Activated CD8-positive, alpha-beta memory T cell treated with anti-CD3 and anti-CD28 coated beads, Interleukin-2, amount 10 ng/mL, durations not matched to agents 7 days and 5 days (primary cell): ENCODE measurements around the gene FNDC3B. TPM values are rescaled to one million over a fixed set of nuclear protein-coding genes. Genes with fewer than 3 reads are reported as not detected.

ENCODE experiments used
- ATAC-seq: fragments of 150-1000 bp; cut with Tn5 transposase; one replicate; pipeline ENCODE4 v1.10.0; 2021; ENCODE audit warnings: moderate library complexity
- CTCF ChIA-PET: fragments of 350-600 bp; sonication (Branson Sonifier 250); formaldehyde crosslinking; loops from one replicate; lab custom pipeline; 2021; ENCODE audit warnings: antibody characterized with exemption; lab: Charles Lee
- DNase-seq: peaks from one replicate; pipeline ENCODE4 v3.0.0-alpha.2; 2020
- H3K27ac Mint-ChIP-seq: one replicate; pipeline ENCODE4 v1.8.0; 2021; ENCODE audit warnings: mild to moderate bottlenecking, mixed read lengths
- H3K27me3 Mint-ChIP-seq: one replicate; pipeline ENCODE4 v1.8.0; 2021; ENCODE audit warnings: mixed read lengths
- H3K36me3 Mint-ChIP-seq: one replicate; pipeline ENCODE4 v1.8.0; 2021; ENCODE audit warnings: mild to moderate bottlenecking, mixed read lengths
- H3K4me1 Mint-ChIP-seq: one replicate; pipeline ENCODE4 v1.8.0; 2021; ENCODE audit warnings: mixed read lengths
- H3K4me3 Mint-ChIP-seq: one replicate; pipeline ENCODE4 v1.8.0; 2021; ENCODE audit warnings: mild to moderate bottlenecking, moderate library complexity, mixed read lengths
- H3K9me3 Mint-ChIP-seq: one replicate; pipeline ENCODE4 v1.8.0; 2022; ENCODE audit warnings: low read depth, mixed read lengths
- total RNA-seq, 2 experiments: library from RNA; stranded (reverse); gene quantifications; one replicate each; pipeline ENCODE4 v1.2.3, GENCODE V29; 2021

The FNDC3B gene
- total RNA-seq, 2 experiments from 2014 or later = 25.4 to 31.1 TPM

GRCh38 chr3:172076212-172076611, 36.8 kb downstream of the FNDC3B start:
- Mint-ChIP-seq H3K27ac (no peak overlapping the region), H3K27me3 (no peaks in the 10 kb centered on the region), H3K36me3 (peaks cover 10% of the 10 kb centered on the region), H3K4me3 (no peak overlapping the region), H3K4me1 (no peaks in the 10 kb centered on the region), H3K9me3 (no peaks in the 10 kb centered on the region)
- CTCF ChIA-PET = interaction anchor here (0.9 kb wide), 1 partner anchor 10 kb away, joined by 3 read pairs; no protein-coding TSS in a partner anchor
- no peak for DNase-seq
- ATAC-seq = no peak

- H3K27me3 Mint-ChIP-seq = no peaks in the 10 kb centered on the region
- H3K4me3 Mint-ChIP-seq = no peak overlapping the region
- CTCF ChIA-PET = no interaction called here
- DNase-seq (no peak), ATAC-seq (no peak)
- no peaks in the 10 kb centered on the region for H3K9me3 Mint-ChIP-seq
- no peaks in the 10 kb centered on the region for H3K4me1 Mint-ChIP-seq
- H3K36me3 Mint-ChIP-seq = peaks cover 10% of the 10 kb centered on the region
- no peak overlapping the region for H3K27ac Mint-ChIP-seq
Observed at GRCh38 chr3:172077197-172077757, 37.9 kb downstream of the FNDC3B start.

GRCh38 chr3:172078244-172078643, 38.9 kb downstream of the FNDC3B start:
- Mint-ChIP-seq H3K4me1 (no peaks in the 10 kb centered on the region), H3K27ac (no peak overlapping the region), H3K36me3 (peaks cover 9% of the 10 kb centered on the region), H3K4me3 (no peak overlapping the region), H3K27me3 (no peaks in the 10 kb centered on the region), H3K9me3 (no peaks in the 10 kb centered on the region)
- CTCF ChIA-PET = no interaction called here
- ATAC-seq (no peak), DNase-seq (no peak)

- peaks cover 4% of the 10 kb centered on the region for H3K36me3 Mint-ChIP-seq
- no peaks in the 10 kb centered on the region for H3K4me1 Mint-ChIP-seq
- H3K27ac Mint-ChIP-seq = no peak overlapping the region
- no peak overlapping the region for H3K4me3 Mint-ChIP-seq
- CTCF ChIA-PET = no interaction called here
- ATAC-seq (no peak), DNase-seq (no peak)
- no peaks in the 10 kb centered on the region for H3K9me3 Mint-ChIP-seq
- no peaks in the 10 kb centered on the region for H3K27me3 Mint-ChIP-seq
Observed at GRCh38 chr3:172078721-172079120, 39.3 kb downstream of the FNDC3B start.

GRCh38 chr3:172079326-172079976, 40.1 kb downstream of the FNDC3B start:
- CTCF ChIA-PET = no interaction called here

GRCh38 chr3:172080503-172080902, 41.1 kb downstream of the FNDC3B start:
- H3K4me1 Mint-ChIP-seq = peaks cover 14% of the 10 kb centered on the region
- DNase-seq (no peak), ATAC-seq (no peak)
- CTCF ChIA-PET = no interaction called here
- H3K9me3 Mint-ChIP-seq = no peaks in the 10 kb centered on the region
- no peak overlapping the region for H3K4me3 Mint-ChIP-seq
- no peak overlapping the region for H3K27ac Mint-ChIP-seq
- peaks cover 10% of the 10 kb centered on the region for H3K36me3 Mint-ChIP-seq
- no peaks in the 10 kb centered on the region for H3K27me3 Mint-ChIP-seq

More at GRCh38 chr3:172079326-172079976, 40.1 kb downstream of the FNDC3B start:
- no peak overlapping the region for H3K27ac Mint-ChIP-seq
- no peak for ATAC-seq
- no peaks in the 10 kb centered on the region for H3K9me3 Mint-ChIP-seq
- H3K27me3 Mint-ChIP-seq = no peaks in the 10 kb centered on the region
- no peak for DNase-seq
- no peak overlapping the region for H3K4me3 Mint-ChIP-seq
- H3K36me3 Mint-ChIP-seq = peaks cover 5% of the 10 kb centered on the region
- H3K4me1 Mint-ChIP-seq = peaks cover 4% of the 10 kb centered on the region

- Mint-ChIP-seq H3K4me1 (peaks cover 22% of the 10 kb centered on the region), H3K4me3 (no peak overlapping the region), H3K27ac (no peak overlapping the region), H3K36me3 (peaks cover 16% of the 10 kb centered on the region), H3K9me3 (no peaks in the 10 kb centered on the region), H3K27me3 (no peaks in the 10 kb centered on the region)
- CTCF ChIA-PET = no interaction called here
- DNase-seq (no peak), ATAC-seq (no peak)
Observed at GRCh38 chr3:172082269-172082668, 42.9 kb downstream of the FNDC3B start.

- H3K4me1 Mint-ChIP-seq = peaks cover 28% of the 10 kb centered on the region
- CTCF ChIA-PET = no interaction called here
- no peak overlapping the region for H3K4me3 Mint-ChIP-seq
- H3K36me3 Mint-ChIP-seq = peaks cover 18% of the 10 kb centered on the region
- H3K27me3 Mint-ChIP-seq = no peaks in the 10 kb centered on the region
- no peaks in the 10 kb centered on the region for H3K9me3 Mint-ChIP-seq
- ATAC-seq = no peak
- no peak for DNase-seq
- no peak overlapping the region for H3K27ac Mint-ChIP-seq
Observed at GRCh38 chr3:172082820-172083513, 43.6 kb downstream of the FNDC3B start.

GRCh38 chr3:172083995-172084409, 44.6 kb downstream of the FNDC3B start:
- Mint-ChIP-seq H3K27me3 (no peaks in the 10 kb centered on the region), H3K27ac (no peak overlapping the region), H3K9me3 (no peaks in the 10 kb centered on the region), H3K4me1 (peaks cover 33% of the 10 kb centered on the region), H3K4me3 (no peak overlapping the region), H3K36me3 (peaks cover 18% of the 10 kb centered on the region)
- CTCF ChIA-PET = interaction anchor here (0.9 to 1.3 kb wide), 2 partner anchors 16 kb away, joined by 4 read pairs; no protein-coding TSS in a partner anchor
- ATAC-seq (no peak), DNase-seq (no peak)

- peaks cover 23% of the 10 kb centered on the region for H3K36me3 Mint-ChIP-seq
- H3K27ac Mint-ChIP-seq = no peak overlapping the region
- DNase-seq = no peak
- CTCF ChIA-PET = interaction anchor here (1.3 to 1.5 kb wide), 2 partner anchors 17 to 22 kb away, joined by 4 to 5 read pairs; no protein-coding TSS in a partner anchor
- ATAC-seq = peak; percentile 79
- H3K27me3 Mint-ChIP-seq = no peaks in the 10 kb centered on the region
- H3K4me3 Mint-ChIP-seq = no peak overlapping the region
- peaks cover 35% of the 10 kb centered on the region for H3K4me1 Mint-ChIP-seq
- no peaks in the 10 kb centered on the region for H3K9me3 Mint-ChIP-seq
Observed at GRCh38 chr3:172084871-172085556, 45.6 kb downstream of the FNDC3B start.

- ATAC-seq (no peak), DNase-seq (no peak)
- Mint-ChIP-seq H3K27me3 (no peaks in the 10 kb centered on the region), H3K36me3 (peaks cover 23% of the 10 kb centered on the region), H3K27ac (no peak overlapping the region), H3K4me3 (no peak overlapping the region), H3K9me3 (no peaks in the 10 kb centered on the region), H3K4me1 (peaks cover 38% of the 10 kb centered on the region)
- CTCF ChIA-PET = interaction anchor here (1.3 to 1.5 kb wide), 2 partner anchors 18 to 22 kb away, joined by 4 to 5 read pairs; no protein-coding TSS in a partner anchor
Observed at GRCh38 chr3:172085557-172085895, 46.1 kb downstream of the FNDC3B start.

- peaks cover 38% of the 10 kb centered on the region for H3K4me1 Mint-ChIP-seq
- ATAC-seq (no peak), DNase-seq (no peak)
- H3K9me3 Mint-ChIP-seq = no peaks in the 10 kb centered on the region
- CTCF ChIA-PET = interaction anchor here (0.7 kb wide), 1 partner anchor 10 kb away, joined by 3 read pairs; no protein-coding TSS in a partner anchor
- peaks cover 23% of the 10 kb centered on the region for H3K36me3 Mint-ChIP-seq
- H3K27me3 Mint-ChIP-seq = no peaks in the 10 kb centered on the region
- H3K4me3 Mint-ChIP-seq = no peak overlapping the region
- H3K27ac Mint-ChIP-seq = no peak overlapping the region
Observed at GRCh38 chr3:172086071-172086470, 46.7 kb downstream of the FNDC3B start.

- no peak overlapping the region for H3K4me3 Mint-ChIP-seq
- H3K27ac Mint-ChIP-seq = no peak overlapping the region
Observed at GRCh38 chr3:172087198-172087597, 47.8 kb downstream of the FNDC3B start.

More at GRCh38 chr3:172087198-172087597, 47.8 kb downstream of the FNDC3B start:
- CTCF ChIA-PET = interaction anchor here (1.5 to 1.6 kb wide), 2 partner anchors 15 to 66 kb away, joined by 3 to 4 read pairs; no protein-coding TSS in a partner anchor
- DNase-seq (no peak), ATAC-seq (no peak)
- no peaks in the 10 kb centered on the region for H3K27me3 Mint-ChIP-seq
- H3K36me3 Mint-ChIP-seq = peaks cover 23% of the 10 kb centered on the region
- H3K9me3 Mint-ChIP-seq = no peaks in the 10 kb centered on the region
- H3K4me1 Mint-ChIP-seq = peaks cover 45% of the 10 kb centered on the region
